HCT116 (cell line): Measurements from ENCODE around the gene KPNA1. TPM values are rescaled to one million over a fixed set of nuclear protein-coding genes. Genes with fewer than 3 reads are reported as not detected.

Source experiments
- ATAC-seq: fragments of 200-7000 bp; cut with Tn5 transposase; 2 replicates; pipeline ENCODE4 v1.9.1; 2020; ENCODE audit warnings: mild to moderate bottlenecking, moderate library complexity
- BruUV-seq: library from RNA; stranded (reverse); fragments of 400-500 nt; replicated peaks from 2 replicates; lab custom pipeline; 2021; lab: Mats Ljungman, UMichigan
- CTCF ChIA-PET: fragments of 300-600 bp; sonication (Branson Sonifier 250); formaldehyde crosslinking; loops from one replicate; lab custom pipeline; 2021; ENCODE audit warnings: antibody characterized with exemption; lab: Charles Lee
- POLR2A ChIA-PET: fragments of 300-600, 350-600 bp; sonication (Branson Sonifier 250); formaldehyde crosslinking; loops from one replicate; lab custom pipeline; 2021; ENCODE audit warnings: antibody characterized with exemption; lab: Charles Lee
- RAD21 ChIA-PET, 2 experiments: fragments of 300-600 bp; sonication (Branson Sonifier 250); formaldehyde crosslinking; loops; one replicate each; lab custom pipeline; 2023; ENCODE audit warnings: low total read pairs in 2 of 2; ENCODE audit not compliant: uncharacterized antibody in 2 of 2, unreplicated experiment in 2 of 2, low non-redundant PET in 1 of 2; lab: Charles Lee
- DNase-seq: peaks from one replicate; pipeline ENCODE4 v3.0.0-alpha.2; 2010; ENCODE audit warnings: low read depth, low spot score
- H2AFZ ChIP-seq: fragments of 200-600 bp; shearing (Covaris generic), sonication (generic); 2 replicates; pipeline ENCODE4 v1.6.1; 2017; ENCODE audit warnings: low read depth, mixed run types, mixed read lengths, antibody characterized with exemption, low read length; ENCODE audit not compliant: poor library complexity, severe bottlenecking
- H3K27ac ChIP-seq: 2 replicates; pipeline ENCODE4 v1.5.1; 2012; ENCODE audit warnings: low read depth, low read length
- H3K27me3 ChIP-seq: fragments of 200-600 bp; sonication (generic); 2 replicates; pipeline ENCODE4 v1.6.1; 2016; ENCODE audit warnings: mixed run types, low read length, mixed read lengths; ENCODE audit not compliant: insufficient read depth
- H3K36me3 ChIP-seq, 2 experiments: fragments of 200-500 bp in 1 of 2; fragments of 200-600 bp in 1 of 2; sonication (Bioruptor generic) in 1 of 2; sonication (generic) in 1 of 2; 2 replicates each; pipeline versions ENCODE4 v1.5.1 to v1.6.1; 2014 to 2016; ENCODE audit warnings: low read length in 2 of 2, inconsistent platforms in 1 of 2, mixed read lengths in 1 of 2, mixed run types in 1 of 2; ENCODE audit not compliant: insufficient read depth in 2 of 2, control insufficient read depth in 1 of 2
- H3K4me1 ChIP-seq, 2 experiments: fragments of 200-600 bp in 1 of 2; sonication (generic) in 1 of 2; 2 replicates each; pipeline versions ENCODE4 v1.5.1 to v1.6.1; 2012 to 2017; ENCODE audit warnings: low read length in 2 of 2, inconsistent platforms in 1 of 2, mild to moderate bottlenecking in 1 of 2, mixed read lengths in 1 of 2, mixed run types in 1 of 2, moderate library complexity in 1 of 2; ENCODE audit not compliant: insufficient read depth in 2 of 2, control insufficient read depth in 1 of 2
- H3K4me2 ChIP-seq: fragments of 200-600 bp; sonication (generic); 2 replicates; pipeline ENCODE4 v1.6.1; 2017; ENCODE audit warnings: mixed run types, low read length, mixed read lengths
- H3K4me3 ChIP-seq, 2 experiments: fragments of 200-600 bp in 1 of 2; sonication (generic) in 1 of 2; replicated peaks in 1 of 2; 2 replicates each; pipeline ENCODE4 v1.5.1; 2011 to 2016; ENCODE audit warnings: low read length in 2 of 2, control low read depth in 1 of 2, low read depth in 1 of 2, mild to moderate bottlenecking in 1 of 2, mixed read lengths in 1 of 2, mixed run types in 1 of 2
- H3K79me2 ChIP-seq: fragments of 200-600 bp; sonication (generic); 2 replicates; pipeline ENCODE4 v1.6.1; 2017; ENCODE audit warnings: mild to moderate bottlenecking, mixed run types, low read length, moderate library complexity, mixed read lengths; ENCODE audit not compliant: insufficient read depth
- H3K9ac ChIP-seq: fragments of 200-600 bp; sonication (generic); 2 replicates; pipeline ENCODE4 v1.6.1; 2016; ENCODE audit warnings: low read length, mixed read lengths
- H3K9me2 ChIP-seq: fragments of 200-600 bp; sonication (generic), shearing (Covaris generic); 2 replicates; pipeline ENCODE4 v1.6.1; 2017; ENCODE audit warnings: mixed run types, mild to moderate bottlenecking, moderate library complexity; ENCODE audit not compliant: insufficient read depth
- H3K9me3 ChIP-seq, 2 experiments: fragments of 200-500 bp in 1 of 2; fragments of 200-600 bp in 1 of 2; sonication (Bioruptor generic) in 1 of 2; sonication (generic) in 1 of 2; 2 replicates each; pipeline ENCODE4 v1.6.1; 2014 to 2017; ENCODE audit warnings: low read length in 2 of 2, mixed read lengths in 2 of 2, inconsistent platforms in 1 of 2, low read depth in 1 of 2, mild to moderate bottlenecking in 1 of 2, mixed run types in 1 of 2, moderate library complexity in 1 of 2; ENCODE audit not compliant: control insufficient read depth in 1 of 2, insufficient read depth in 1 of 2
- H4K20me1 ChIP-seq: fragments of 200-600 bp; sonication (generic), shearing (Covaris generic); 2 replicates; pipeline ENCODE4 v1.6.1; 2017; ENCODE audit warnings: mixed run types, mild to moderate bottlenecking, moderate library complexity; ENCODE audit not compliant: insufficient read depth
- CBX3 ChIP-seq: IDR thresholded peaks from 2 replicates; pipeline ENCODE4 v1.6.1; 2012; ENCODE audit warnings: low read depth
- CEBPB ChIP-seq: IDR thresholded peaks from 2 replicates; pipeline ENCODE4 v1.6.1; 2012; ENCODE audit warnings: low read depth
- ELF1 ChIP-seq: IDR thresholded peaks from 2 replicates; pipeline ENCODE4 v1.6.1; 2012; ENCODE audit warnings: low read depth, borderline replicate concordance
- EZH2 ChIP-seq: fragments of 200-600 bp; sonication (generic); IDR thresholded peaks from 2 replicates; pipeline ENCODE4 v1.6.1; 2017; ENCODE audit warnings: antibody characterized with exemption, mixed run types
- EZH2phosphoT487 ChIP-seq: fragments of 200-600 bp; IDR thresholded peaks from 2 replicates; pipeline ENCODE4 v1.6.1; 2018; ENCODE audit warnings: antibody characterized with exemption, borderline replicate concordance
- FOSL1 ChIP-seq: IDR thresholded peaks from 2 replicates; pipeline ENCODE4 v1.6.1; 2012; ENCODE audit warnings: low read depth
- SP1 ChIP-seq: IDR thresholded peaks from 2 replicates; pipeline ENCODE4 v1.6.1; 2012; ENCODE audit warnings: low read depth
- SRF ChIP-seq: IDR thresholded peaks from 2 replicates; pipeline ENCODE4 v1.6.1; 2012; ENCODE audit warnings: low read depth
- YY1 ChIP-seq: IDR thresholded peaks from 2 replicates; pipeline ENCODE4 v1.6.1; 2011; ENCODE audit warnings: low read length, low read depth, moderate library complexity, mild to moderate bottlenecking; ENCODE audit not compliant: insufficient replicate concordance; ENCODE audit errors: extremely low read depth
- ZFX ChIP-seq: fragments of 450-650 bp; IDR thresholded peaks from 2 replicates; pipeline ENCODE4 v1.6.1; 2017
- ZNF274 ChIP-seq: fragments of 200-500 bp; sonication (Bioruptor generic); IDR thresholded peaks from 2 replicates; pipeline ENCODE4 v1.6.1; 2014; ENCODE audit warnings: mild to moderate bottlenecking, low read depth, low read length, inconsistent platforms
- intact Hi-C: fragments of 100-400 bp; cut with micrococcal nuclease; formaldehyde crosslinking; loops from 2 replicates; pipeline ENCODE4 v1.10.0; 2022
- total RNA-seq: library from RNA; stranded (reverse); gene quantifications from one replicate; pipeline ENCODE4 v1.2.1, GENCODE V29; 2021; ENCODE audit not compliant: unreplicated experiment
- TF ChIP-seq, protein P1 (sequence below): IDR thresholded peaks from 2 replicates; pipeline ENCODE4 v1.6.1; 2012
- TF ChIP-seq, protein P2 (sequence below): IDR thresholded peaks from 2 replicates; pipeline ENCODE4 v1.6.1; 2011; ENCODE audit warnings: mild to moderate bottlenecking, low read length, moderate library complexity; ENCODE audit not compliant: insufficient replicate concordance; ENCODE audit errors: extremely low read depth
- TF ChIP-seq, protein P3 (sequence below): IDR thresholded peaks from 2 replicates; pipeline ENCODE4 v1.6.1; 2012; ENCODE audit warnings: low read depth

KPNA1 gene
- total RNA-seq, 1 experiment from 2014 or later, result 73.4 TPM

DNA sequence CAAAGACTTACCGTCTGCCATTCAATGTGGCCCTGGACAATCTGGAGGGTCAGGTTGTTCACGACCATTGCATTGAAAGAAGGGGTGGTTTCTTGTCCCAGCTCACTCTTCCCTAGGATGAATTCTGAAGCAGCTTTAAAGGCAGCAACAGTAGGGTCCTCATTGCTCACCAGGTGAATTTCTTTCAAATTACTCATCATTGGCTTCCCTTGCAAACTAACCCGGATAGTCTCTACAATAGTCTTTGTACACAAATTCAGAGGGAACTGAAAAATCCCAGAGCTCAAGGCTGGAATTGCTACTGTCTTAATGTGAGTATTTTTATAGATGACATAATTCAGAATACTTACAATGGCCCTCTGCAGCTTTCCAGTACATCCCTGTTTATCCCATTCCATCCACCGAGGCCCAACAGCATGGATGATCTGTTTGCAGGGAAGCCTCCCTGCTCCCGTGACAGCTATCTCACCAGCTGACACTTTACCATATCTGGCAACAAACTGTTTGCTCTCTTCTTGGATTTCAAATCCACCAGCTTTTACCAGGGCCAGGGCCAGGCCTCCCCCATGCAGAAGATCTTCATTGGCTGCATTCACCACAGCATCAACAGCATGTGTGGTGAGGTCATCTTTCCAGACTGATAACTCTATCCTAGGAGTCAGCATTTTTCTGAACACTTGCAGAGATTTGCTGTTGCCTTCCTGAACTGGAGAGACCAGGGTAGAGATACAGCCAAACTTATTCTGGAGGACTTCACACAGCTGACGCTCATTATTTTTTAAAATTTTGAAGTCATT lies 40.7 kb upstream of the KPNA1 start:
- Histone ChIP-seq H3K27ac (no peak overlapping the region), H2AFZ (no peak overlapping the region)
- DNase-seq, result no peak
- CTCF ChIA-PET, result no interaction called here
- RAD21 ChIA-PET, result interaction anchor here in 1 of 2 experiments (0.5 kb wide), 1 partner anchor 124 kb away, joined by 4 read pairs; no protein-coding TSS in a partner anchor
- TF ChIP-seq SRF (no peak), CBX3 (no peak), EZH2phosphoT487 (no peak)
- TF ChIP-seq, all 23 proteins: peak for 0
- BruUV-seq, result no TSS peak
- intact Hi-C loops, result no loop called here
- Histone ChIP-seq H3K9me2 (no peaks in the 10 kb centered on the region), H3K4me3 (no peak overlapping the region), H3K4me2 (no peak overlapping the region), H3K27me3 (no peaks in the 10 kb centered on the region), H3K9ac (no peak overlapping the region), H3K4me1 (no peaks in the 10 kb centered on the region), H4K20me1 (no peaks in the 10 kb centered on the region), H3K9me3 (no peaks in the 10 kb centered on the region), H3K36me3 (no peaks in the 10 kb centered on the region), H3K79me2 (no peaks in the 10 kb centered on the region)
- POLR2A ChIA-PET, result no interaction called here
- no peak for ATAC-seq

DNA sequence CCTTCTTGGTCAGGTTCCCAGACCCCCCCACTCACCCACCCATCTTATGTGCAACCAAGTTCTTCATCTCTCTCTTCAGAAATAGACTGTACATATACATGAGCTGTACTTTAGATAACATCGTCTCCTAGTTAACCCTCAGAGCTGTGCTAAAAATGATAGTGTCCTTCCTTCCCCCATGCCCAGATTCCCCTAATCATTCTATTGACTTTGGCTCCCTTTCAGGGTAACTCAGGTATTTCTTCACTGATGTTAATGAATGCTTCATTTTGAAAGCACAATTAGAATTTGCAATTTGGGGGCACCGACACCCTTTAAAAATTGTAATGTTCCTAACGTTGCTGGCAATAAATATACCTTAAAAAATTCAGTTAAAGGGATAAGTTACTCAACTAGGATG lies 38.4 kb upstream of the KPNA1 start:
- Histone ChIP-seq H3K9me3 (no peaks in the 10 kb centered on the region), H3K9me2 (no peaks in the 10 kb centered on the region), H2AFZ (no peak overlapping the region), H3K79me2 (no peaks in the 10 kb centered on the region), H3K4me3 (no peak overlapping the region), H3K27me3 (no peaks in the 10 kb centered on the region), H3K9ac (no peak overlapping the region), H4K20me1 (no peaks in the 10 kb centered on the region), H3K4me1 (no peaks in the 10 kb centered on the region), H3K27ac (no peak overlapping the region), H3K36me3 (no peaks in the 10 kb centered on the region), H3K4me2 (no peak overlapping the region)
- intact Hi-C loops, result no loop called here
- DNase-seq, result no peak
- ATAC-seq, result no peak
- ChIA-PET CTCF (no interaction called here), POLR2A (no interaction called here), RAD21 (no interaction called here)
- BruUV-seq, result no TSS peak
- TF ChIP-seq ZNF274, result no peak
- TF ChIP-seq SP1, result no peak
- TF ChIP-seq CBX3, result no peak
- TF ChIP-seq, protein P1, sequence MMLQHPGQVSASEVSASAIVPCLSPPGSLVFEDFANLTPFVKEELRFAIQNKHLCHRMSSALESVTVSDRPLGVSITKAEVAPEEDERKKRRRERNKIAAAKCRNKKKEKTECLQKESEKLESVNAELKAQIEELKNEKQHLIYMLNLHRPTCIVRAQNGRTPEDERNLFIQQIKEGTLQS, result no peak
- TF ChIP-seq ZFX, result no peak
- TF ChIP-seq, protein P2, sequence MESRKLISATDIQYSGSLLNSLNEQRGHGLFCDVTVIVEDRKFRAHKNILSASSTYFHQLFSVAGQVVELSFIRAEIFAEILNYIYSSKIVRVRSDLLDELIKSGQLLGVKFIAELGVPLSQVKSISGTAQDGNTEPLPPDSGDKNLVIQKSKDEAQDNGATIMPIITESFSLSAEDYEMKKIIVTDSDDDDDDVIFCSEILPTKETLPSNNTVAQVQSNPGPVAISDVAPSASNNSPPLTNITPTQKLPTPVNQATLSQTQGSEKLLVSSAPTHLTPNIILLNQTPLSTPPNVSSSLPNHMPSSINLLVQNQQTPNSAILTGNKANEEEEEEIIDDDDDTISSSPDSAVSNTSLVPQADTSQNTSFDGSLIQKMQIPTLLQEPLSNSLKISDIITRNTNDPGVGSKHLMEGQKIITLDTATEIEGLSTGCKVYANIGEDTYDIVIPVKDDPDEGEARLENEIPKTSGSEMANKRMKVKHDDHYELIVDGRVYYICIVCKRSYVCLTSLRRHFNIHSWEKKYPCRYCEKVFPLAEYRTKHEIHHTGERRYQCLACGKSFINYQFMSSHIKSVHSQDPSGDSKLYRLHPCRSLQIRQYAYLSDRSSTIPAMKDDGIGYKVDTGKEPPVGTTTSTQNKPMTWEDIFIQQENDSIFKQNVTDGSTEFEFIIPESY, result no peak
- no peak for TF ChIP-seq SRF
- no peak for TF ChIP-seq ELF1
- no peak for TF ChIP-seq EZH2
- no peak for TF ChIP-seq YY1
- no peak for TF ChIP-seq CEBPB
- TF ChIP-seq, protein P3, sequence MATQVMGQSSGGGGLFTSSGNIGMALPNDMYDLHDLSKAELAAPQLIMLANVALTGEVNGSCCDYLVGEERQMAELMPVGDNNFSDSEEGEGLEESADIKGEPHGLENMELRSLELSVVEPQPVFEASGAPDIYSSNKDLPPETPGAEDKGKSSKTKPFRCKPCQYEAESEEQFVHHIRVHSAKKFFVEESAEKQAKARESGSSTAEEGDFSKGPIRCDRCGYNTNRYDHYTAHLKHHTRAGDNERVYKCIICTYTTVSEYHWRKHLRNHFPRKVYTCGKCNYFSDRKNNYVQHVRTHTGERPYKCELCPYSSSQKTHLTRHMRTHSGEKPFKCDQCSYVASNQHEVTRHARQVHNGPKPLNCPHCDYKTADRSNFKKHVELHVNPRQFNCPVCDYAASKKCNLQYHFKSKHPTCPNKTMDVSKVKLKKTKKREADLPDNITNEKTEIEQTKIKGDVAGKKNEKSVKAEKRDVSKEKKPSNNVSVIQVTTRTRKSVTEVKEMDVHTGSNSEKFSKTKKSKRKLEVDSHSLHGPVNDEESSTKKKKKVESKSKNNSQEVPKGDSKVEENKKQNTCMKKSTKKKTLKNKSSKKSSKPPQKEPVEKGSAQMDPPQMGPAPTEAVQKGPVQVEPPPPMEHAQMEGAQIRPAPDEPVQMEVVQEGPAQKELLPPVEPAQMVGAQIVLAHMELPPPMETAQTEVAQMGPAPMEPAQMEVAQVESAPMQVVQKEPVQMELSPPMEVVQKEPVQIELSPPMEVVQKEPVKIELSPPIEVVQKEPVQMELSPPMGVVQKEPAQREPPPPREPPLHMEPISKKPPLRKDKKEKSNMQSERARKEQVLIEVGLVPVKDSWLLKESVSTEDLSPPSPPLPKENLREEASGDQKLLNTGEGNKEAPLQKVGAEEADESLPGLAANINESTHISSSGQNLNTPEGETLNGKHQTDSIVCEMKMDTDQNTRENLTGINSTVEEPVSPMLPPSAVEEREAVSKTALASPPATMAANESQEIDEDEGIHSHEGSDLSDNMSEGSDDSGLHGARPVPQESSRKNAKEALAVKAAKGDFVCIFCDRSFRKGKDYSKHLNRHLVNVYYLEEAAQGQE, result no peak
- TF ChIP-seq FOSL1, result no peak
